NK-92 treated with Interleukin-12 subunit alpha and Interleukin-12 subunit beta, amount 100 ng/mL, for 24 hours (cell line): ENCODE data around the gene VPS39.
"Not testable (repeated sequence)": the region's sequence is repeated elsewhere in the genome, so short reads cannot be mapped to it uniquely, and the experiment has no call there.

ENCODE experiments used
- DNase-seq: peaks from one replicate; lab custom pipeline; 2025; lab: John Stamatoyannopoulos, UW

Gene VPS39

GRCh38 chr15:42207674-42208579, at the start of gene VPS39:
VPS39 (minus strand) TSS chr15:42208304; CDS start chr15:42208153, 151 bp downstream.
- DNase-seq = peak; percentile 76

- DNase-seq = no peak
Measured at GRCh38 chr15:42253300-42253699, 45.2 kb upstream of the VPS39 start.

GRCh38 chr15:42240823-42241222, 32.7 kb upstream of the VPS39 start:
- no peak for DNase-seq

GRCh38 chr15:42239528-42240182, 31.6 kb upstream of the VPS39 start:
- no peak for DNase-seq

GRCh38 chr15:42233107-42233506, 25.0 kb upstream of the VPS39 start:
- DNase-seq = no peak

- no peak for DNase-seq
Measured at GRCh38 chr15:42232606-42233005, 24.5 kb upstream of the VPS39 start.

GRCh38 chr15:42231088-42231487, 23.0 kb upstream of the VPS39 start:
- DNase-seq = no peak

- DNase-seq = not testable (repeated sequence)
Measured at GRCh38 chr15:42228981-42229380, 20.9 kb upstream of the VPS39 start.

GRCh38 chr15:42228036-42228435, 19.9 kb upstream of the VPS39 start:
- DNase-seq = no peak

GRCh38 chr15:42226648-42227047, 18.5 kb upstream of the VPS39 start:
- no peak for DNase-seq

- DNase-seq = no peak
Measured at GRCh38 chr15:42220216-42220615, 12.1 kb upstream of the VPS39 start.

GRCh38 chr15:42218953-42219592, 11.0 kb upstream of the VPS39 start:
- DNase-seq = no peak

- no peak for DNase-seq
Measured at GRCh38 chr15:42217568-42217967, 9.5 kb upstream of the VPS39 start.

GRCh38 chr15:42215913-42216829, 8.1 kb upstream of the VPS39 start:
- no peak for DNase-seq

- no peak for DNase-seq
Measured at GRCh38 chr15:42214600-42214999, 6.5 kb upstream of the VPS39 start.

- DNase-seq = no peak
Measured at GRCh38 chr15:42213511-42213910, 5.4 kb upstream of the VPS39 start.

GRCh38 chr15:42210696-42211095, 2.6 kb upstream of the VPS39 start:
- DNase-seq = no peak

- DNase-seq = no peak
Measured at GRCh38 chr15:42206406-42206805, 1.7 kb downstream of the VPS39 start.

GRCh38 chr15:42203891-42204290, 4.2 kb downstream of the VPS39 start:
- no peak for DNase-seq

- DNase-seq = no peak
Measured at GRCh38 chr15:42202653-42203052, 5.5 kb downstream of the VPS39 start.

GRCh38 chr15:42201801-42202200, 6.3 kb downstream of the VPS39 start:
- DNase-seq = no peak

- DNase-seq = no peak
Measured at GRCh38 chr15:42199126-42199525, 9.0 kb downstream of the VPS39 start.
